ENCODE measurements around the gene CTDSPL. TPM values are rescaled to one million over a fixed set of nuclear protein-coding genes. Genes with fewer than 3 reads are reported as not detected.

The CTDSPL gene
- total and polyA plus RNA-seq, 7 experiments from 2014 or later: 0.15 to 5.6 (median 1.7) TPM

GRCh38 chr3:37905987-37906674, 44.5 kb downstream of the CTDSPL start:
- peak overlapping the region in 3 of 10 donors; percentile 14 to 70 (median 49) for H3K4me3 Mint-ChIP-seq
- Histone ChIP-seq H3K36me3 (ENCODE audit: control insufficient read depth in 2 of 3, insufficient read depth in 3 of 3, low read length in 3 of 3) (no peaks in the 10 kb centered on the region), H3K27ac (ENCODE audit: low read depth, low read length) (no peak overlapping the region), H3K4me1 (ENCODE audit: control insufficient read depth in 2 of 2, insufficient read depth in 2 of 2, low read length in 2 of 2) (peaks cover 8 to 16% of the 10 kb centered on the region in 2 donors), H3K9me3 (ENCODE audit: control insufficient read depth in 2 of 3, low read length in 3 of 3) (no peaks in the 10 kb centered on the region), H3K4me3 (ENCODE audit: low read length) (no peak overlapping the region), H3K27me3 (ENCODE audit: control insufficient read depth in 2 of 2, insufficient read depth in 2 of 2, low read length in 2 of 2) (no peaks in the 10 kb centered on the region)
- intact Hi-C loops (cut with micrococcal nuclease): loop anchor here in 1 of 2 donors (10.0 kb wide), 1 partner anchor 59 kb away; no protein-coding TSS in a partner anchor
- ChIA-PET CTCF (interaction anchor here (0.6 kb wide), 1 partner anchor 61 kb away, joined by 4 read pairs; no protein-coding TSS in a partner anchor), POLR2A (no interaction called here)
- DNase-seq: no peak
- H3K27me3 Mint-ChIP-seq: no peaks in the 10 kb centered on the region
- H3K27ac Mint-ChIP-seq: peak overlapping the region in 3 of 9 donors; percentile 30 to 87 (median 62)
- no peaks in the 10 kb centered on the region for H3K9me3 Mint-ChIP-seq
- ATAC-seq: no peak
- peaks cover 18 to 74% (median 32%) of the 10 kb centered on the region in 7 donors for H3K4me1 Mint-ChIP-seq
- H3K36me3 Mint-ChIP-seq: peaks cover 0 to 5% (median 0%) of the 10 kb centered on the region in 5 donors

GRCh38 chr3:37906734-37907282, 45.1 kb downstream of the CTDSPL start:
- H3K9me3 Mint-ChIP-seq: no peaks in the 10 kb centered on the region
- no peaks in the 10 kb centered on the region for H3K9me3 ChIP-seq (ENCODE audit: control insufficient read depth in 2 of 3, low read length in 3 of 3)
- intact Hi-C loops (cut with micrococcal nuclease): loop anchor here in 1 of 2 donors (10.0 kb wide), 1 partner anchor 58 kb away; no protein-coding TSS in a partner anchor
- H3K4me3 Mint-ChIP-seq: peak overlapping the region in 6 of 10 donors; percentile 7 to 70 (median 37)
- no peak overlapping the region for H3K4me3 ChIP-seq (ENCODE audit: low read length)
- no peaks in the 10 kb centered on the region for H3K27me3 ChIP-seq (ENCODE audit: control insufficient read depth in 2 of 2, insufficient read depth in 2 of 2, low read length in 2 of 2)
- no peaks in the 10 kb centered on the region for H3K36me3 ChIP-seq (ENCODE audit: control insufficient read depth in 2 of 3, insufficient read depth in 3 of 3, low read length in 3 of 3)
- H3K4me1 Mint-ChIP-seq: peaks cover 18 to 67% (median 32%) of the 10 kb centered on the region in 7 donors
- ATAC-seq: no peak
- peak in 1 of 9 donors; percentile 32 for DNase-seq
- H3K27ac ChIP-seq (ENCODE audit: low read depth, low read length): no peak overlapping the region
- POLR2A ChIA-PET: no interaction called here
- peaks cover 8 to 16% of the 10 kb centered on the region in 2 donors for H3K4me1 ChIP-seq (ENCODE audit: control insufficient read depth in 2 of 2, insufficient read depth in 2 of 2, low read length in 2 of 2)
- CTCF ChIA-PET: no interaction called here
- no peaks in the 10 kb centered on the region for H3K27me3 Mint-ChIP-seq
- H3K27ac Mint-ChIP-seq: peak overlapping the region in 3 of 9 donors; percentile 30 to 87 (median 62)
- H3K36me3 Mint-ChIP-seq: peaks cover 0 to 5% (median 0%) of the 10 kb centered on the region in 5 donors

DNA sequence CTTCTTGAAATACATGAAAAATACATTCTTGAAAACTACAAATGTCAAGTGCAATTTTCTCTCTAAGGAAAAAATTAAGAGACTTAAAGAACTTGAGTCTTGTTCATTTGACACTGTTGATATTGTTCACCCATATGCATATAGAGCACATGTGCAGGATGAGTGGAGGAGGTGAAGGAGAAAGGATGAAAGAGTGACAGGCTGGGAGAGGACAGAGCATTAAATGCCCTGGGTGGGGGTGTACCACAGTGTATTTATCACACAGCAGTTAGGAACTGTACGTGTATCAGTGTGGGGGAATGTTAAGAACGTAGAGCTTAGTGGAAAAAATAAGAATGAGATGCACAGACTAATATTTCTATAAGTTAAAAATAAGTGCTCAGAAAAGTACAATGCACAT, 45.7 kb downstream of the CTDSPL start:
- Mint-ChIP-seq H3K4me1 (peaks cover 18 to 62% (median 32%) of the 10 kb centered on the region in 7 donors), H3K36me3 (peaks cover 0 to 5% (median 0%) of the 10 kb centered on the region in 5 donors), H3K4me3 (peak overlapping the region in 8 of 10 donors; percentile 4 to 69 (median 32)), H3K9me3 (no peaks in the 10 kb centered on the region), H3K27me3 (no peaks in the 10 kb centered on the region), H3K27ac (peak overlapping the region in 3 of 9 donors; percentile 1 to 68 (median 33))
- ChIA-PET POLR2A (no interaction called here), CTCF (no interaction called here)
- intact Hi-C loops (cut with micrococcal nuclease): loop anchor here in 1 of 2 donors (10.0 kb wide), 1 partner anchor 57 kb away; no protein-coding TSS in a partner anchor
- H3K4me3 ChIP-seq (ENCODE audit: low read length): no peak overlapping the region
- DNase-seq (no peak), ATAC-seq (no peak)
- H3K36me3 ChIP-seq (ENCODE audit: control insufficient read depth in 2 of 3, insufficient read depth in 3 of 3, low read length in 3 of 3): no peaks in the 10 kb centered on the region
- no peaks in the 10 kb centered on the region for H3K9me3 ChIP-seq (ENCODE audit: control insufficient read depth in 2 of 3, low read length in 3 of 3)
- peaks cover 8 to 16% of the 10 kb centered on the region in 2 donors for H3K4me1 ChIP-seq (ENCODE audit: control insufficient read depth in 2 of 2, insufficient read depth in 2 of 2, low read length in 2 of 2)
- no peaks in the 10 kb centered on the region for H3K27me3 ChIP-seq (ENCODE audit: control insufficient read depth in 2 of 2, insufficient read depth in 2 of 2, low read length in 2 of 2)
- no peak overlapping the region for H3K27ac ChIP-seq (ENCODE audit: low read depth, low read length)

DNA sequence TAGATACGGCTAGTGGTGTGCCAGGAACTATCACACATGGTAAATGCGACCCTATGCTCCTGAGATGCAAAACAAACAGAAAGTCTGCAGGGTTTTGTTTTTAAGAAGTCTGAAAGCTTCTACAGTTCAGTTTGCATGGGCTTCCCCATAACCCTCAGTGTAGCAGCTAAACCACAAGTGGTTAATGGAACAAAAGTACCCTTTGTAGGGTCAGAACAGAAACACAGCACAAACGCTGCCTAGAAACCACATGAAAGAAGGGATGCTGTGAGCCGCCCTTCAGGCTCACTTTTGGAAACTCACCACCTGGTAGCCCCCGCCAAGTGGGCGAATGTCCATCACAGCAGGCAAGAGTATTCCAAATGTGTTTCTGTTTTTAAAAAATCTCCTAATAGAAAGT, 46.2 kb downstream of the CTDSPL start:
- no peaks in the 10 kb centered on the region for H3K27me3 Mint-ChIP-seq

DNA sequence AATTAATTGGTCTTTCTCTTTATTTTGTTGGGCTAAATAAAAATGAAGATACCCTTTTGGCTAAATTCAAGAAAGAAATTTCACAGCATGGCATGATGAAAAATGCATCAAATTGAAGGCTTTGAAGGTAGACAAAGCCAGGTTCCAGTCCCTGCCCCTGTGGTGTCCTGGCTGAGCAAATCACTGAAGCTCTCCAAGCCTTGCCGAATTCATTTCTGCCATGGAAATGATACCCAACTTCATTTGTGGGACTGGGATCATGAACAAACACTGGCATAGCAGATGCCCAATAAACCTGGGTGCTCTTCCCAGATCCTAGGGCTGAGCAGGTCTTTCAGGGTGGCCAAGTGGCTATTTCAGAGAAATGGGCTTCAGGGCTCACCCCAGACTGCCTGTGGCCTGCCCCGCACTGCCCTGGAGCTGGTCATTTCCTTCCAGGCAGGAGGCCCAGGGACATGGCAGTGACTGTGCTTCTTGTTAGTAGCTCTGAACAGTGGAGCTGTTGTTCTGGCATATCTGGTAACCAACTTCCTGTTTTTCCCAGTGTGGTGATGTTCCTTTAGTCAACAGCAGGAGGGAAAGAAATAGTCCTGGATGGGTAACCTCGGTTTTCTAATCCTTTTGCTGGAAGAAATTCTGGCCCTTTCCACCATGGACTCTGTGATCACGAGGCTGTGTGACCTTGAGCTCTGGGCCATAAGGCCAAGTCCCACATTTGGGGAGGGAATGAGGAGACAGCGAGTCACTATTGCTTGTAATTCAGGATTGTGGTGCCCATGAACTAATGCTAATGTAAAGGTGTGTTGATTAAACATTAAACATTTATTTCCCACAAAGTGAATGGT, 47.6 kb downstream of the CTDSPL start:
- peak; percentile 24 for ATAC-seq
- H3K9me3 ChIP-seq (ENCODE audit: control insufficient read depth in 2 of 3, low read length in 3 of 3): no peaks in the 10 kb centered on the region
- H3K4me1 Mint-ChIP-seq: peaks cover 18 to 46% (median 32%) of the 10 kb centered on the region in 7 donors
- no peak overlapping the region for H3K27ac Mint-ChIP-seq
- ChIA-PET CTCF (no interaction called here), POLR2A (no interaction called here)
- peaks cover 8 to 16% of the 10 kb centered on the region in 2 donors for H3K4me1 ChIP-seq (ENCODE audit: control insufficient read depth in 2 of 2, insufficient read depth in 2 of 2, low read length in 2 of 2)
- no peaks in the 10 kb centered on the region for H3K27me3 ChIP-seq (ENCODE audit: control insufficient read depth in 2 of 2, insufficient read depth in 2 of 2, low read length in 2 of 2)
- H3K4me3 Mint-ChIP-seq: no peak overlapping the region
- DNase-seq: no peak
- H3K9me3 Mint-ChIP-seq: peaks cover 0 to 1% (median 0%) of the 10 kb centered on the region in 11 donors
- H3K4me3 ChIP-seq (ENCODE audit: low read length): no peak overlapping the region
- peaks cover 0 to 8% (median 0%) of the 10 kb centered on the region in 5 donors for H3K27me3 Mint-ChIP-seq
- H3K36me3 ChIP-seq (ENCODE audit: control insufficient read depth in 2 of 3, insufficient read depth in 3 of 3, low read length in 3 of 3): no peaks in the 10 kb centered on the region
- intact Hi-C loops (cut with micrococcal nuclease): loop anchor here in 1 of 2 donors (10.0 kb wide), 1 partner anchor 56 kb away; no protein-coding TSS in a partner anchor
- no peak overlapping the region for H3K27ac ChIP-seq (ENCODE audit: low read depth, low read length)
- H3K36me3 Mint-ChIP-seq: no peaks in the 10 kb centered on the region

More for the DNA sequence above, 46.2 kb downstream of the CTDSPL start:
- Mint-ChIP-seq H3K27ac (peak overlapping the region in 1 of 9 donors; percentile 68), H3K9me3 (no peaks in the 10 kb centered on the region), H3K36me3 (peaks cover 0 to under 1% (median 0%) of the 10 kb centered on the region in 5 donors), H3K4me3 (peak overlapping the region in 5 of 10 donors; percentile 7 to 69 (median 32)), H3K4me1 (peaks cover 18 to 56% (median 32%) of the 10 kb centered on the region in 7 donors)
- no peaks in the 10 kb centered on the region for H3K9me3 ChIP-seq (ENCODE audit: control insufficient read depth in 2 of 3, low read length in 3 of 3)
- peak in 1 of 9 donors; percentile 30 for DNase-seq
- ATAC-seq: no peak
- intact Hi-C loops (cut with micrococcal nuclease): loop anchor here in 1 of 2 donors (1.0 to 10.0 kb wide), 2 partner anchors 57 to 229 kb away; partner anchors contain the start of gene ACAA1
- no peaks in the 10 kb centered on the region for H3K27me3 ChIP-seq (ENCODE audit: control insufficient read depth in 2 of 2, insufficient read depth in 2 of 2, low read length in 2 of 2)
- H3K36me3 ChIP-seq (ENCODE audit: control insufficient read depth in 2 of 3, insufficient read depth in 3 of 3, low read length in 3 of 3): no peaks in the 10 kb centered on the region
- ChIA-PET POLR2A (no interaction called here), CTCF (no interaction called here)
- no peak overlapping the region for H3K4me3 ChIP-seq (ENCODE audit: low read length)
- peaks cover 8 to 16% of the 10 kb centered on the region in 2 donors for H3K4me1 ChIP-seq (ENCODE audit: control insufficient read depth in 2 of 2, insufficient read depth in 2 of 2, low read length in 2 of 2)
- H3K27ac ChIP-seq (ENCODE audit: low read depth, low read length): no peak overlapping the region

- no peaks in the 10 kb centered on the region for H3K27me3 ChIP-seq (ENCODE audit: control insufficient read depth in 2 of 2, insufficient read depth in 2 of 2, low read length in 2 of 2)
- ATAC-seq: no peak
- peaks cover 8 to 16% of the 10 kb centered on the region in 2 donors for H3K4me1 ChIP-seq (ENCODE audit: control insufficient read depth in 2 of 2, insufficient read depth in 2 of 2, low read length in 2 of 2)
- Mint-ChIP-seq H3K4me3 (no peak overlapping the region), H3K9me3 (peaks cover 0 to 9% (median 3%) of the 10 kb centered on the region in 11 donors), H3K27ac (peak overlapping the region in 2 of 9 donors; percentile 2 to 13), H3K27me3 (peaks cover 0 to 17% (median 0%) of the 10 kb centered on the region in 5 donors), H3K36me3 (peaks cover 0 to 7% (median 2%) of the 10 kb centered on the region in 5 donors), H3K4me1 (peaks cover 18 to 38% (median 29%) of the 10 kb centered on the region in 7 donors)
- H3K4me3 ChIP-seq (ENCODE audit: low read length): no peak overlapping the region
- H3K27ac ChIP-seq (ENCODE audit: low read depth, low read length): no peak overlapping the region
- DNase-seq: no peak
- ChIA-PET CTCF (no interaction called here), POLR2A (no interaction called here)
- H3K9me3 ChIP-seq (ENCODE audit: control insufficient read depth in 2 of 3, low read length in 3 of 3): no peaks in the 10 kb centered on the region
- H3K36me3 ChIP-seq (ENCODE audit: control insufficient read depth in 2 of 3, insufficient read depth in 3 of 3, low read length in 3 of 3): no peaks in the 10 kb centered on the region
- intact Hi-C loops (cut with micrococcal nuclease): no loop called here
Observed at GRCh38 chr3:37910671-37911400, 49.2 kb downstream of the CTDSPL start.
